ENCODE measurements around the gene EFNB3. TPM values are rescaled to one million over a fixed set of nuclear protein-coding genes. Genes with fewer than 3 reads are reported as not detected.

EFNB3 gene
- total and polyA plus RNA-seq, 8 donors: 1.2 to 34.1 (median 30.4) TPM

GRCh38 chr17:7719661-7720060, 14.7 kb downstream of the EFNB3 start:
- Histone ChIP-seq H3K36me3 (no peaks in the 10 kb centered on the region), H3K27me3 (peaks cover 9 to 93% of the 10 kb centered on the region in 2 donors)
- intact Hi-C loops (cut with DNase I): no loop called here

GRCh38 chr17:7720125-7720524, 15.1 kb downstream of the EFNB3 start:
- Histone ChIP-seq H3K36me3 (no peaks in the 10 kb centered on the region), H3K27me3 (peaks cover 7 to 93% of the 10 kb centered on the region in 2 donors), H3K27ac (no peak overlapping the region), H3K4me1 (peaks cover 0 to 20% of the 10 kb centered on the region in 2 donors), H3K9me3 (no peaks in the 10 kb centered on the region), H3K4me3 (no peak overlapping the region)
- no peak for TF ChIP-seq CTCF (IDR thresholded peaks at IDR 0.05)
- DNase-seq (no peak), ATAC-seq (no peak)
- intact Hi-C loops (cut with DNase I): no loop called here

More at GRCh38 chr17:7719661-7720060, 14.7 kb downstream of the EFNB3 start:
- H3K4me3 ChIP-seq: no peak overlapping the region
- no peaks in the 10 kb centered on the region for H3K9me3 ChIP-seq
- ATAC-seq (no peak), DNase-seq (no peak)
- no peak overlapping the region for H3K27ac ChIP-seq
- H3K4me1 ChIP-seq: peaks cover 0 to 20% of the 10 kb centered on the region in 2 donors
- no peak for TF ChIP-seq CTCF (IDR thresholded peaks at IDR 0.05)

- intact Hi-C loops (cut with DNase I): no loop called here
- DNase-seq (no peak), ATAC-seq (no peak)
- Histone ChIP-seq H3K4me1 (peaks cover 0 to 16% of the 10 kb centered on the region in 2 donors), H3K36me3 (no peaks in the 10 kb centered on the region), H3K9me3 (no peaks in the 10 kb centered on the region), H3K27me3 (peaks cover 7 to 78% of the 10 kb centered on the region in 2 donors), H3K4me3 (no peak overlapping the region), H3K27ac (no peak overlapping the region)
- no peak for TF ChIP-seq CTCF (IDR thresholded peaks at IDR 0.05)
These were observed 16.6 kb downstream of the EFNB3 start for GRCh38 chr17:7721612-7722011.

- no peak for ATAC-seq
These were observed 22.9 kb downstream of the EFNB3 start for GRCh38 chr17:7727886-7728285.

GRCh38 chr17:7729816-7730215, 24.8 kb downstream of the EFNB3 start:
- H3K4me3 ChIP-seq: no peak overlapping the region
- no peak overlapping the region for H3K27ac ChIP-seq
- H3K27me3 ChIP-seq: peaks cover 0 to 5% of the 10 kb centered on the region in 2 donors
- no peaks in the 10 kb centered on the region for H3K9me3 ChIP-seq
- ATAC-seq: no peak
- TF ChIP-seq CTCF (IDR thresholded peaks at IDR 0.05): no peak
- no peaks in the 10 kb centered on the region for H3K4me1 ChIP-seq
- intact Hi-C loops (cut with DNase I): no loop called here
- no peaks in the 10 kb centered on the region for H3K36me3 ChIP-seq
- DNase-seq: no peak

More at GRCh38 chr17:7727886-7728285, 22.9 kb downstream of the EFNB3 start:
- no peak overlapping the region for H3K4me3 ChIP-seq
- no peaks in the 10 kb centered on the region for H3K36me3 ChIP-seq
- no peak overlapping the region for H3K27ac ChIP-seq
- no peak for DNase-seq
- intact Hi-C loops (cut with DNase I): no loop called here
- peaks cover 0 to 22% of the 10 kb centered on the region in 2 donors for H3K27me3 ChIP-seq
- no peak for TF ChIP-seq CTCF (IDR thresholded peaks at IDR 0.05)
- no peaks in the 10 kb centered on the region for H3K9me3 ChIP-seq
- no peaks in the 10 kb centered on the region for H3K4me1 ChIP-seq
